Tibial nerve (tissue), 4 donors: ENCODE results near the gene DLG5.

Experiments used
- CTCF ChIP-seq, 5 experiments: fragments of 200-600 bp in 3 of 5; fragments of 450-650 bp in 2 of 5; sonication (generic) in 3 of 5; IDR thresholded peaks; one replicate each; pipeline ENCODE4 v1.5.1; 2016 to 2019; ENCODE audit warnings: antibody characterized with exemption in 5 of 5, mild to moderate bottlenecking in 3 of 5, moderate library complexity in 2 of 5
- EP300 ChIP-seq, 2 donors: sonication (generic); formaldehyde crosslinking; IDR thresholded peaks; one replicate each; pipeline ENCODE4 v1.6.1; 2017; ENCODE audit warnings: antibody characterized with exemption in 2 of 2, mild to moderate bottlenecking in 1 of 2
- POLR2A ChIP-seq, 2 donors: fragments of 450-650 bp; IDR thresholded peaks; one replicate each; pipeline ENCODE4 v1.6.1; 2017; ENCODE audit warnings: antibody characterized with exemption in 2 of 2, mild to moderate bottlenecking in 2 of 2, moderate library complexity in 2 of 2

DNA sequence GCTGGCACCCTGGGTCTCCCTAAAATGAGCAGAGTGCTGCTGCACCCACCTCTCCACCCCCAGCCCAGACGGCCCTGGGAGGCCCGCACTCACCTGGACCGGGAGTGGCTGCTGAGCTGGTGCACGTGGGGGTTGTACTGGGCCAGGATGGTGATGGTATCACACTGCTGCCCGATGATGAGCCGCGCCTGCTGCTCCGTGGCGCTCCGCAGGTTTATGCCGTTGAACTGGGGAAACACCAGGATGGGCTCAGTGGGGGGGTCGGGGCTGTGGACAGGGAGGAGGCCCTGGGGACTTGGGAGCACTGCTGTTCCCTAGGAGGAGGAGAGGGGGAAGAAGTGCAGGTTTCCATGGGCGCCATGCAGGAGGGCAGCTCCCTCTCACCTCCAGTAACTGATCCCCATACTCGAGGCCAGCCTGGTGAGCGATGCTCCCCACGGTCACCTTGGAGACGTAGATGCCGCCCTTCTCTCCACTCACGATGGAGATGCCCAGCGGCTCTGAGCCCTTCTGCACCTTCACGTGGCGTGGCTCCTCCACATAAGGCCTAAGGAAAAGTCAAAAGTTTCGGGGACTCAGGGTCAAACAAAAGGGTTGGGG is 114.6 kb downstream of the DLG5 start:
- no peak for TF ChIP-seq POLR2A (IDR thresholded peaks at IDR 0.05)
- no peak for TF ChIP-seq CTCF (IDR thresholded peaks at IDR 0.05)
- no peak for TF ChIP-seq EP300 (IDR thresholded peaks at IDR 0.05)
